ENCODE measurements around the gene CNIH3.

The CNIH3 gene

DNA sequence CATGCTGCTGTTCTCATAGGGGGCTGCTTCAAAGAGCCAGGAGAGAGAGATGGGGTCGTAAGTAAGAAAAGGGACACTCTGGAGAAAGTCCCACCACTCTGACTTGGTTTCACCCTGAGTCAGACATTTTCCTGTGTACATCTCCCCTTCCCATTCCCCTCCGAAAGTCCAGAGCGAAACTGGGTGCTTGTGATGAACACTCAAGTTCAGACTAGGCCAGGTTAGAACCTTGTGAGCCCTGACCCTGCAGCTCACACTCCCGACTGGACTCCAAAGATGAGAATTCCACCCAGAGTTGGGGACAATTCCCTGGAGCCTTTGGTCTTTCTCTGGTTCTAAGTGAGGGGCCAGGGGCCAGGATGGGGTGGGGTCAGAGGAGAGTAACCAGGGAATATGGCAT, 139.5 kb downstream of the CNIH3 start:
- H3K27me3 ChIP-seq (ENCODE audit: control insufficient read depth, low read length) = peaks cover 6% of the 10 kb centered on the region; the same call in 1 of the 2 replicates
- no peak overlapping the region for H3K4me2 ChIP-seq (ENCODE audit: low read length)
- no peaks in the 10 kb centered on the region for H3K79me2 ChIP-seq (ENCODE audit: control insufficient read depth, low read length)
- TF ChIP-seq CTCF (IDR thresholded peaks at IDR 0.05; ENCODE audit: low read depth, low read length, poor library complexity, severe bottlenecking) (no peak), EZH2phosphoT487 (IDR thresholded peaks at IDR 0.05; ENCODE audit: borderline replicate concordance, low read length) (no peak)
- no peaks in the 10 kb centered on the region for H3K9me3 ChIP-seq (ENCODE audit: control insufficient read depth, insufficient read depth, low read length)
- no peaks in the 10 kb centered on the region for H3F3A ChIP-seq (ENCODE audit: control insufficient read depth, insufficient read depth)
- H3K4me3 ChIP-seq (ENCODE audit: low read length) = no peak overlapping the region
- H3K9me2 ChIP-seq (replicated peaks; ENCODE audit: control insufficient read depth, low read length) = no peaks in the 10 kb centered on the region
- no peaks in the 10 kb centered on the region for H3K4me1 ChIP-seq (ENCODE audit: control insufficient read depth, low read length)
- H4K20me1 ChIP-seq (ENCODE audit: control insufficient read depth, insufficient read depth, low read depth, low read length) = no peaks in the 10 kb centered on the region
- H3K27ac ChIP-seq (ENCODE audit: low read depth, low read length) = no peak overlapping the region
- no peaks in the 10 kb centered on the region for H3K36me3 ChIP-seq (ENCODE audit: control insufficient read depth, low read length)

GRCh38 chr1:224757508-224757907, 141.4 kb downstream of the CNIH3 start:
- H3K9me3 ChIP-seq (ENCODE audit: control insufficient read depth, insufficient read depth, low read length) = no peaks in the 10 kb centered on the region
- H3K4me1 ChIP-seq (ENCODE audit: control insufficient read depth, low read length) = no peaks in the 10 kb centered on the region
- H3K36me3 ChIP-seq (ENCODE audit: control insufficient read depth, low read length) = no peaks in the 10 kb centered on the region
- H4K20me1 ChIP-seq (ENCODE audit: control insufficient read depth, insufficient read depth, low read depth, low read length) = no peaks in the 10 kb centered on the region
- no peak overlapping the region for H3K4me2 ChIP-seq (ENCODE audit: low read length)
- H3K9me2 ChIP-seq (replicated peaks; ENCODE audit: control insufficient read depth, low read length) = no peaks in the 10 kb centered on the region
- H3K27me3 ChIP-seq (ENCODE audit: control insufficient read depth, low read length) = no peaks in the 10 kb centered on the region
- TF ChIP-seq EZH2phosphoT487 (IDR thresholded peaks at IDR 0.05; ENCODE audit: borderline replicate concordance, low read length) (no peak), CTCF (IDR thresholded peaks at IDR 0.05; ENCODE audit: low read depth, low read length, poor library complexity, severe bottlenecking) (no peak)
- no peak overlapping the region for H3K4me3 ChIP-seq (ENCODE audit: low read length)
- no peak overlapping the region for H3K27ac ChIP-seq (ENCODE audit: low read depth, low read length)
- H3F3A ChIP-seq (ENCODE audit: control insufficient read depth, insufficient read depth) = no peaks in the 10 kb centered on the region
- no peaks in the 10 kb centered on the region for H3K79me2 ChIP-seq (ENCODE audit: control insufficient read depth, low read length)

DNA sequence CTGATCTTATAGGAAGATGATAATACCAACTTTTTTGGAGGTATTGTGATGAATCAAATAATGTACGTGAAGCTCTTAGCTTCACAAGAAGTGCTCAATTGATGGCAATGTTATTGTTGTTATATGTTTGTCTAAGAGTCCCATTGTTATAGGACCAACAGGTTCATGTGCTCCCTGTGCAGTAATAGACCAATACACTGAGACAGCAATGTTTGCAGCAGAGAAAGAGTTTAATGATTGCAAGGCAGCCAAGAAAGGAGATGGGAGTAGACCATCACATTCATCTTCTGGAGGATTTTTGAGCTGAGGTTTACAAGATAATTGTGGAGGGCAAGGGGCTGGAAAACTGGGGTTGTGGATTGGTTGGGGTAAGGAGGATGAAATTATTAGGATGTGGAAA, 143.0 kb downstream of the CNIH3 start:
- Histone ChIP-seq H3K4me2 (ENCODE audit: low read length) (no peak overlapping the region), H3K27me3 (ENCODE audit: control insufficient read depth, low read length) (no peaks in the 10 kb centered on the region), H3K4me1 (ENCODE audit: control insufficient read depth, low read length) (no peaks in the 10 kb centered on the region), H4K20me1 (ENCODE audit: control insufficient read depth, insufficient read depth, low read depth, low read length) (no peaks in the 10 kb centered on the region), H3K9me2 (replicated peaks; ENCODE audit: control insufficient read depth, low read length) (no peaks in the 10 kb centered on the region), H3K4me3 (ENCODE audit: low read length) (no peak overlapping the region), H3K36me3 (ENCODE audit: control insufficient read depth, low read length) (no peaks in the 10 kb centered on the region), H3F3A (ENCODE audit: control insufficient read depth, insufficient read depth) (no peaks in the 10 kb centered on the region), H3K79me2 (ENCODE audit: control insufficient read depth, low read length) (no peaks in the 10 kb centered on the region), H3K27ac (ENCODE audit: low read depth, low read length) (no peak overlapping the region), H3K9me3 (ENCODE audit: control insufficient read depth, insufficient read depth, low read length) (no peaks in the 10 kb centered on the region)
- no peak for TF ChIP-seq EZH2phosphoT487 (IDR thresholded peaks at IDR 0.05; ENCODE audit: borderline replicate concordance, low read length)
- no peak for TF ChIP-seq CTCF (IDR thresholded peaks at IDR 0.05; ENCODE audit: low read depth, low read length, poor library complexity, severe bottlenecking)

- H3K9me3 ChIP-seq (ENCODE audit: control insufficient read depth, insufficient read depth, low read length) = no peaks in the 10 kb centered on the region
- H3K27ac ChIP-seq (ENCODE audit: low read depth, low read length) = no peak overlapping the region
- no peaks in the 10 kb centered on the region for H3K4me1 ChIP-seq (ENCODE audit: control insufficient read depth, low read length)
- no peaks in the 10 kb centered on the region for H3K36me3 ChIP-seq (ENCODE audit: control insufficient read depth, low read length)
- H3K9me2 ChIP-seq (replicated peaks; ENCODE audit: control insufficient read depth, low read length) = no peaks in the 10 kb centered on the region
- no peaks in the 10 kb centered on the region for H4K20me1 ChIP-seq (ENCODE audit: control insufficient read depth, insufficient read depth, low read depth, low read length)
- no peaks in the 10 kb centered on the region for H3K79me2 ChIP-seq (ENCODE audit: control insufficient read depth, low read length)
- H3K4me2 ChIP-seq (ENCODE audit: low read length) = no peak overlapping the region
- TF ChIP-seq CTCF (IDR thresholded peaks at IDR 0.05; ENCODE audit: low read depth, low read length, poor library complexity, severe bottlenecking) = no peak
- no peak for TF ChIP-seq EZH2phosphoT487 (IDR thresholded peaks at IDR 0.05; ENCODE audit: borderline replicate concordance, low read length)
- H3K4me3 ChIP-seq (ENCODE audit: low read length) = no peak overlapping the region
- H3K27me3 ChIP-seq (ENCODE audit: control insufficient read depth, low read length) = no peaks in the 10 kb centered on the region
- no peaks in the 10 kb centered on the region for H3F3A ChIP-seq (ENCODE audit: control insufficient read depth, insufficient read depth)
Measured at GRCh38 chr1:224759681-224760091, 143.6 kb downstream of the CNIH3 start.
